ENCODE measurements around the gene FOXP2.
"Not testable (repeated sequence)": the region's sequence is repeated elsewhere in the genome, so short reads cannot be mapped to it uniquely, and the experiment has no call there.

The FOXP2 gene

DNA sequence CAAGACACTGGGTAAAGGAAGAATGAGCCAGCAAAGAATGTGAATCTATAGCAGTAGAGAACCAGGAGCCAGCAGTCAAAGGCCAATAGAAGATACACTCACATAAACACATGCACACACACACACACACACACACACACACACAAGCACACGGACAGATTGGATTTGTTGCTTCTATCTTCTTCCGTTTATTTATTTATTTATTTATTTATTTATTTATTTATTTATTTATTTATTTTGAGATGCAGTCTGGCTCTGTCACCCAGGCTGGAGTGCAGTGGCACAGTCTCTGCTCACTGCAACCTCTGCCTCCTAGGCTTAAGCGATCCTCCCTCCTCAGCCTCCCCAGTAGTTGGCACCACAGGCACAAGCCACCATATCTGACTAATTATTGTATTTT, 166.3 kb downstream of the FOXP2 start:
- H3K27ac ChIP-seq (ENCODE audit: extremely low read depth, low read depth, low read length); H3K9me3 ChIP-seq (ENCODE audit: control insufficient read depth, insufficient read depth, low read depth, low read length); POLR2A ChIA-PET; H3K36me3 ChIP-seq (ENCODE audit: control insufficient read depth in 2 of 2, insufficient read depth in 1 of 2, low read length in 2 of 2); H3K4me3 ChIP-seq (ENCODE audit: low read depth, low read length); CTCF ChIA-PET; H3K4me1 ChIP-seq (ENCODE audit: control insufficient read depth, insufficient read depth, low read length): not testable (repeated sequence)
- peak; percentile 55; the same call in 1 of the 2 replicates for TF ChIP-seq ZXDB (tag by site-specific recombination; IDR thresholded peaks at IDR 0.05)
- peak; percentile 78; the same call in 1 of the 2 replicates for TF ChIP-seq ZNF558 (tag by site-specific recombination; IDR thresholded peaks at IDR 0.05)
- peak; percentile 98 for TF ChIP-seq ZNF202 (tag by site-specific recombination; IDR thresholded peaks at IDR 0.05; ENCODE audit: borderline replicate concordance)
- TF ChIP-seq, protein P1, sequence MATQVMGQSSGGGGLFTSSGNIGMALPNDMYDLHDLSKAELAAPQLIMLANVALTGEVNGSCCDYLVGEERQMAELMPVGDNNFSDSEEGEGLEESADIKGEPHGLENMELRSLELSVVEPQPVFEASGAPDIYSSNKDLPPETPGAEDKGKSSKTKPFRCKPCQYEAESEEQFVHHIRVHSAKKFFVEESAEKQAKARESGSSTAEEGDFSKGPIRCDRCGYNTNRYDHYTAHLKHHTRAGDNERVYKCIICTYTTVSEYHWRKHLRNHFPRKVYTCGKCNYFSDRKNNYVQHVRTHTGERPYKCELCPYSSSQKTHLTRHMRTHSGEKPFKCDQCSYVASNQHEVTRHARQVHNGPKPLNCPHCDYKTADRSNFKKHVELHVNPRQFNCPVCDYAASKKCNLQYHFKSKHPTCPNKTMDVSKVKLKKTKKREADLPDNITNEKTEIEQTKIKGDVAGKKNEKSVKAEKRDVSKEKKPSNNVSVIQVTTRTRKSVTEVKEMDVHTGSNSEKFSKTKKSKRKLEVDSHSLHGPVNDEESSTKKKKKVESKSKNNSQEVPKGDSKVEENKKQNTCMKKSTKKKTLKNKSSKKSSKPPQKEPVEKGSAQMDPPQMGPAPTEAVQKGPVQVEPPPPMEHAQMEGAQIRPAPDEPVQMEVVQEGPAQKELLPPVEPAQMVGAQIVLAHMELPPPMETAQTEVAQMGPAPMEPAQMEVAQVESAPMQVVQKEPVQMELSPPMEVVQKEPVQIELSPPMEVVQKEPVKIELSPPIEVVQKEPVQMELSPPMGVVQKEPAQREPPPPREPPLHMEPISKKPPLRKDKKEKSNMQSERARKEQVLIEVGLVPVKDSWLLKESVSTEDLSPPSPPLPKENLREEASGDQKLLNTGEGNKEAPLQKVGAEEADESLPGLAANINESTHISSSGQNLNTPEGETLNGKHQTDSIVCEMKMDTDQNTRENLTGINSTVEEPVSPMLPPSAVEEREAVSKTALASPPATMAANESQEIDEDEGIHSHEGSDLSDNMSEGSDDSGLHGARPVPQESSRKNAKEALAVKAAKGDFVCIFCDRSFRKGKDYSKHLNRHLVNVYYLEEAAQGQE (tag by site-specific recombination; IDR thresholded peaks at IDR 0.05), result peak; percentile 70; the same call in 1 of the 2 replicates
- TF ChIP-seq ZNF514 (tag by site-specific recombination; IDR thresholded peaks at IDR 0.05), result peak; percentile 41; the same call in 1 of the 2 replicates
- peak; percentile 71 for TF ChIP-seq ZNF623 (tag by site-specific recombination; IDR thresholded peaks at IDR 0.05)
- peak; percentile 60 for TF ChIP-seq ZNF529 (tag by site-specific recombination; IDR thresholded peaks at IDR 0.05; ENCODE audit: insufficient replicate concordance)
- 0 out of 2 replicates have a peak, but pooled peaks have one; percentile 28 for TF ChIP-seq ZBTB21 (tag by site-specific recombination; IDR thresholded peaks at IDR 0.05)
- peak; percentile 38; the same call in 1 of the 2 replicates for TF ChIP-seq KLF7 (tag by site-specific recombination; IDR thresholded peaks at IDR 0.05; ENCODE audit: borderline replicate concordance)
- TF ChIP-seq ZNF510 (tag by site-specific recombination; IDR thresholded peaks at IDR 0.05; ENCODE audit: insufficient replicate concordance), result peak; percentile 37
- TF ChIP-seq, protein P2, sequence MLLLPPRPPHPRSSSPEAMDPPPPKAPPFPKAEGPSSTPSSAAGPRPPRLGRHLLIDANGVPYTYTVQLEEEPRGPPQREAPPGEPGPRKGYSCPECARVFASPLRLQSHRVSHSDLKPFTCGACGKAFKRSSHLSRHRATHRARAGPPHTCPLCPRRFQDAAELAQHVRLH (tag by site-specific recombination; IDR thresholded peaks at IDR 0.05), result 0 out of 2 replicates have a peak, but pooled peaks have one; percentile 22
- peak; percentile 87 for TF ChIP-seq ZNF426 (tag by site-specific recombination; IDR thresholded peaks at IDR 0.05)
- peak; percentile 69; the same call in 1 of the 2 replicates for TF ChIP-seq ZNF292 (tag by site-specific recombination; IDR thresholded peaks at IDR 0.05; ENCODE audit: borderline replicate concordance, low read depth)
- TF ChIP-seq ZNF555 (tag by site-specific recombination; conservative IDR thresholded peaks at IDR 0.05), result peak; percentile 90
- TF ChIP-seq ZNF394 (tag by site-specific recombination; IDR thresholded peaks at IDR 0.05; ENCODE audit: borderline replicate concordance), result peak; percentile 93
- TF ChIP-seq ZNF354C (tag by site-specific recombination; IDR thresholded peaks at IDR 0.05; ENCODE audit: borderline replicate concordance, low read depth), result peak; percentile 25; the same call in 1 of the 2 replicates
- TF ChIP-seq ZNF138 (tag by site-specific recombination; IDR thresholded peaks at IDR 0.05; ENCODE audit: borderline replicate concordance), result 0 out of 2 replicates have a peak, but pooled peaks have one; percentile 65
- TF ChIP-seq ZNF629 (tag by site-specific recombination; IDR thresholded peaks at IDR 0.05), result peak; percentile 35; the same call in 1 of the 2 replicates
- 0 out of 2 replicates have a peak, but pooled peaks have one; percentile 19 for TF ChIP-seq WT1 (tag by site-specific recombination; IDR thresholded peaks at IDR 0.05)
- peak; percentile 48 for TF ChIP-seq ZNF654 (tag by site-specific recombination; IDR thresholded peaks at IDR 0.05; ENCODE audit: low read depth)
- TF ChIP-seq ZNF791 (tag by site-specific recombination; IDR thresholded peaks at IDR 0.05), result peak; percentile 67
- TF ChIP-seq ZNF560 (tag by site-specific recombination; IDR thresholded peaks at IDR 0.05; ENCODE audit: borderline replicate concordance), result peak; percentile 66; the same call in 1 of the 2 replicates
- TF ChIP-seq, protein P3, sequence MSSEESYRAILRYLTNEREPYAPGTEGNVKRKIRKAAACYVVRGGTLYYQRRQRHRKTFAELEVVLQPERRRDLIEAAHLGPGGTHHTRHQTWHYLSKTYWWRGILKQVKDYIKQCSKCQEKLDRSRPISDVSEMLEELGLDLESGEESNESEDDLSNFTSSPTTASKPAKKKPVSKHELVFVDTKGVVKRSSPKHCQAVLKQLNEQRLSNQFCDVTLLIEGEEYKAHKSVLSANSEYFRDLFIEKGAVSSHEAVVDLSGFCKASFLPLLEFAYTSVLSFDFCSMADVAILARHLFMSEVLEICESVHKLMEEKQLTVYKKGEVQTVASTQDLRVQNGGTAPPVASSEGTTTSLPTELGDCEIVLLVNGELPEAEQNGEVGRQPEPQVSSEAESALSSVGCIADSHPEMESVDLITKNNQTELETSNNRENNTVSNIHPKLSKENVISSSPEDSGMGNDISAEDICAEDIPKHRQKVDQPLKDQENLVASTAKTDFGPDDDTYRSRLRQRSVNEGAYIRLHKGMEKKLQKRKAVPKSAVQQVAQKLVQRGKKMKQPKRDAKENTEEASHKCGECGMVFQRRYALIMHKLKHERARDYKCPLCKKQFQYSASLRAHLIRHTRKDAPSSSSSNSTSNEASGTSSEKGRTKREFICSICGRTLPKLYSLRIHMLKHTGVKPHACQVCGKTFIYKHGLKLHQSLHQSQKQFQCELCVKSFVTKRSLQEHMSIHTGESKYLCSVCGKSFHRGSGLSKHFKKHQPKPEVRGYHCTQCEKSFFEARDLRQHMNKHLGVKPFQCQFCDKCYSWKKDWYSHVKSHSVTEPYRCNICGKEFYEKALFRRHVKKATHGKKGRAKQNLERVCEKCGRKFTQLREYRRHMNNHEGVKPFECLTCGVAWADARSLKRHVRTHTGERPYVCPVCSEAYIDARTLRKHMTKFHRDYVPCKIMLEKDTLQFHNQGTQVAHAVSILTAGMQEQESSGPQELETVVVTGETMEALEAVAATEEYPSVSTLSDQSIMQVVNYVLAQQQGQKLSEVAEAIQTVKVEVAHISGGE (tag by site-specific recombination; conservative IDR thresholded peaks at IDR 0.05; ENCODE audit: low read depth), result peak; percentile 80
- peak; percentile 89 for TF ChIP-seq ZNF140 (tag by site-specific recombination; IDR thresholded peaks at IDR 0.05)
- peak; percentile 40; the same call in 1 of the 2 replicates for TF ChIP-seq ZNF664 (tag by site-specific recombination; IDR thresholded peaks at IDR 0.05)
- peak; percentile 32; the same call in 1 of the 2 replicates for TF ChIP-seq SP3 (tag by site-specific recombination; IDR thresholded peaks at IDR 0.05)
- 0 out of 2 replicates have a peak, but pooled peaks have one; percentile 73 for TF ChIP-seq ZNF404 (tag by site-specific recombination; IDR thresholded peaks at IDR 0.05)
- 0 out of 2 replicates have a peak, but pooled peaks have one; percentile 38 for TF ChIP-seq GFI1B (tag by site-specific recombination; IDR thresholded peaks at IDR 0.05)
- TF ChIP-seq ZNF433 (tag by site-specific recombination; IDR thresholded peaks at IDR 0.05; ENCODE audit: low read depth), result peak; percentile 88
- TF ChIP-seq ZNF530 (tag by site-specific recombination; IDR thresholded peaks at IDR 0.05; ENCODE audit: low read depth), result peak; percentile 27; the same call in 1 of the 2 replicates

Data from HEK293 (cell line).